ENCODE measurements around the gene PARPBP.

- TF ChIP-seq, protein P1, sequence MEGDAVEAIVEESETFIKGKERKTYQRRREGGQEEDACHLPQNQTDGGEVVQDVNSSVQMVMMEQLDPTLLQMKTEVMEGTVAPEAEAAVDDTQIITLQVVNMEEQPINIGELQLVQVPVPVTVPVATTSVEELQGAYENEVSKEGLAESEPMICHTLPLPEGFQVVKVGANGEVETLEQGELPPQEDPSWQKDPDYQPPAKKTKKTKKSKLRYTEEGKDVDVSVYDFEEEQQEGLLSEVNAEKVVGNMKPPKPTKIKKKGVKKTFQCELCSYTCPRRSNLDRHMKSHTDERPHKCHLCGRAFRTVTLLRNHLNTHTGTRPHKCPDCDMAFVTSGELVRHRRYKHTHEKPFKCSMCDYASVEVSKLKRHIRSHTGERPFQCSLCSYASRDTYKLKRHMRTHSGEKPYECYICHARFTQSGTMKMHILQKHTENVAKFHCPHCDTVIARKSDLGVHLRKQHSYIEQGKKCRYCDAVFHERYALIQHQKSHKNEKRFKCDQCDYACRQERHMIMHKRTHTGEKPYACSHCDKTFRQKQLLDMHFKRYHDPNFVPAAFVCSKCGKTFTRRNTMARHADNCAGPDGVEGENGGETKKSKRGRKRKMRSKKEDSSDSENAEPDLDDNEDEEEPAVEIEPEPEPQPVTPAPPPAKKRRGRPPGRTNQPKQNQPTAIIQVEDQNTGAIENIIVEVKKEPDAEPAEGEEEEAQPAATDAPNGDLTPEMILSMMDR (conservative IDR thresholded peaks at IDR 0.05; ENCODE audit: low read length) = no peak
- TF ChIP-seq EZH2phosphoT487 (IDR thresholded peaks at IDR 0.05; ENCODE audit: borderline replicate concordance, low read depth, low read length) = no peak
Measured at GRCh38 chr12:102171951-102172350, 52.0 kb downstream of the PARPBP start.
